ENCODE results near the gene MLPH.

MLPH gene

DNA sequence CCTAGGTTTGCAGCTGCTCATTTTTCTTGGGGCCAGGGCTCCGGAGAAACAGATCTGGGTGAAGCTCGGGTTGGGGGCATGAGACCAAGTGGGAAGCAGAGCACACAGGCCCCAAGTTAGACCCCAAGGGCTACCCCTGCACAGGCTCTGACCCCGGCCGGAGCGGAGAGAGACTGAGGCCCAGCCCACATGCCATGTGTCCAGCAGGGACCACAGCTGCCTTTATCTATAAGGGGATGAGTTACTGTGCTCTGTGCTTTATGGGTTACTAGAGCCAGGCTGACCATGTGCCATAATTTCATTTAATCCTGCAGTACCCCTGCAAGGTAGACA, 49.0 kb downstream of the MLPH start:
- no peak overlapping the region for H2AFZ ChIP-seq (ENCODE audit: low read depth, low read length)
- no peak overlapping the region for H3K4me2 ChIP-seq (ENCODE audit: insufficient read depth, low read length)
- H3K9ac ChIP-seq (ENCODE audit: low read depth, low read length) = no peak overlapping the region
- H3K79me2 ChIP-seq (ENCODE audit: insufficient read depth, low read length) = no peaks in the 10 kb centered on the region
- H3K27ac ChIP-seq (ENCODE audit: low read length) = no peak overlapping the region
- no peaks in the 10 kb centered on the region for H3K27me3 ChIP-seq (ENCODE audit: insufficient read depth, low read length, poor library complexity)
- TF ChIP-seq, protein P1, sequence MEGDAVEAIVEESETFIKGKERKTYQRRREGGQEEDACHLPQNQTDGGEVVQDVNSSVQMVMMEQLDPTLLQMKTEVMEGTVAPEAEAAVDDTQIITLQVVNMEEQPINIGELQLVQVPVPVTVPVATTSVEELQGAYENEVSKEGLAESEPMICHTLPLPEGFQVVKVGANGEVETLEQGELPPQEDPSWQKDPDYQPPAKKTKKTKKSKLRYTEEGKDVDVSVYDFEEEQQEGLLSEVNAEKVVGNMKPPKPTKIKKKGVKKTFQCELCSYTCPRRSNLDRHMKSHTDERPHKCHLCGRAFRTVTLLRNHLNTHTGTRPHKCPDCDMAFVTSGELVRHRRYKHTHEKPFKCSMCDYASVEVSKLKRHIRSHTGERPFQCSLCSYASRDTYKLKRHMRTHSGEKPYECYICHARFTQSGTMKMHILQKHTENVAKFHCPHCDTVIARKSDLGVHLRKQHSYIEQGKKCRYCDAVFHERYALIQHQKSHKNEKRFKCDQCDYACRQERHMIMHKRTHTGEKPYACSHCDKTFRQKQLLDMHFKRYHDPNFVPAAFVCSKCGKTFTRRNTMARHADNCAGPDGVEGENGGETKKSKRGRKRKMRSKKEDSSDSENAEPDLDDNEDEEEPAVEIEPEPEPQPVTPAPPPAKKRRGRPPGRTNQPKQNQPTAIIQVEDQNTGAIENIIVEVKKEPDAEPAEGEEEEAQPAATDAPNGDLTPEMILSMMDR (IDR thresholded peaks at IDR 0.05; ENCODE audit: borderline replicate concordance, extremely low read depth, low read length, poor library complexity, severe bottlenecking) = no peak
- no peak for TF ChIP-seq EZH2 (IDR thresholded peaks at IDR 0.05; ENCODE audit: borderline replicate concordance, low read depth, low read length, severe bottlenecking)
- H3K9me3 ChIP-seq (ENCODE audit: insufficient read depth, low read length, severe bottlenecking) = no peaks in the 10 kb centered on the region
- H3K4me1 ChIP-seq (ENCODE audit: insufficient read depth, low read length) = no peaks in the 10 kb centered on the region
- no peaks in the 10 kb centered on the region for H4K20me1 ChIP-seq (ENCODE audit: insufficient read depth, low read length)
- no peak overlapping the region for H3K4me3 ChIP-seq (ENCODE audit: low read depth in 1 of 2, low read length in 2 of 2)
- no peaks in the 10 kb centered on the region for H3K36me3 ChIP-seq (ENCODE audit: insufficient read depth, low read length)
- DNase-seq = no peak
- no peak for ATAC-seq (ENCODE audit: insufficient read depth, low read depth)

DNA sequence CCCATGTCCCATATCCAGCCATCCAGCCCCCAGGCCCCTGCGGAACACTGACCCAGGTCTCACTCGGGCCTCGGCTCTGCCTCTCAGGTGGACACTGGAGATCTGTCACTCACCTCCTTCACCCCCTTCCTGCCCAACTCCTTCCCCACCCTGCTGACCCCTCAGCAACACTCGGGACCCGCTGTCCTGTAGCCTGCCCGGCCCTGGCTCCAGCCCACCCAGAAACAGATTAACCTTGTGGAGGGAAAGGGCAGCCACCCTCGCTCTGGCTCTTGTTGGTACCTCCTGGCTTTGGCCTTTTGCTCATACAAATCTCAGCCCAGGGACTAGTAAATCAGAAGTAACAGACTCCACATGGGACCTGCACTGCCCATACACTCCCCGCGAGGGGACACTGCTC, 49.6 kb downstream of the MLPH start:
- Histone ChIP-seq H3K36me3 (ENCODE audit: insufficient read depth, low read length) (no peaks in the 10 kb centered on the region), H4K20me1 (ENCODE audit: insufficient read depth, low read length) (no peaks in the 10 kb centered on the region), H3K4me2 (ENCODE audit: insufficient read depth, low read length) (no peak overlapping the region), H2AFZ (ENCODE audit: low read depth, low read length) (no peak overlapping the region), H3K4me1 (ENCODE audit: insufficient read depth, low read length) (no peaks in the 10 kb centered on the region), H3K4me3 (ENCODE audit: low read depth in 1 of 2, low read length in 2 of 2) (no peak overlapping the region), H3K79me2 (ENCODE audit: insufficient read depth, low read length) (no peaks in the 10 kb centered on the region), H3K27me3 (ENCODE audit: insufficient read depth, low read length, poor library complexity) (no peaks in the 10 kb centered on the region), H3K9ac (ENCODE audit: low read depth, low read length) (no peak overlapping the region), H3K9me3 (ENCODE audit: insufficient read depth, low read length, severe bottlenecking) (no peaks in the 10 kb centered on the region), H3K27ac (ENCODE audit: low read length) (no peak overlapping the region)
- DNase-seq (no peak), ATAC-seq (ENCODE audit: insufficient read depth, low read depth) (no peak)
- TF ChIP-seq, protein P1 (IDR thresholded peaks at IDR 0.05; ENCODE audit: borderline replicate concordance, extremely low read depth, low read length, poor library complexity, severe bottlenecking) = no peak
- TF ChIP-seq EZH2 (IDR thresholded peaks at IDR 0.05; ENCODE audit: borderline replicate concordance, low read depth, low read length, severe bottlenecking) = no peak

DNA sequence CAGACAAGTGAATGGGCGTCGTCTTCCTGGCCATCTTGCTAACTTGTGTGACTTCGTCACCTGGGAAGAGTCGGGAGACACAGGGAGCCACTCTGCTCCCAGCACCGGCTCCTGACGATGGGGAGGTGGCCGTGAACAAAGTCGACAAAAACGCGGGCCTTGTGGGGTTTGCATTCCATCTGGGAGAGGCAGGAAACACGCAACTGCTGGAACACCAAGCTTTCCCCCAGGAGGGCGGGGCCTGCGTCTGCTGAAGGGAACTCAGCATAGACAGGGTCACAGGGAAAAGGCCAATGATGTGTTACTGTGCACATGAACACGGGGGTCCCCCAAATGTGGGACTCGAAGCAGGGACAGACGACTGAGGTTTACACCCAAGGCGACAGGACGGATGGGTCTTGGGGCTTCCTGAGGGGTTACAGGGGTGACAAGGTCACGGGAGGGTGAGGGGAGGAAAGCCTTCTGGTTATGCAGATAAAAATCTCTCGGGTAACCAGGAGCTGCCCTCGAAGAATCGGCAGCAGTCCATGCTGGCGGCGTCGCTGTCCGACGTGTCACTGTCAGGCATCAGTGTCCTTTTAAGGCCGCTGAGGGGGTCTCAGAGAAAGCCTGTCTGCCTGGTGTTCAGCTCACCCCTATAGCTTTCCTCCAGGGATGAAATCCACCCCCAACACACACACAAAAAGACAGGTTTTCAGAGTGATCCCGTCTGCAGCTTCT, 51.1 kb downstream of the MLPH start:
- H3K27ac ChIP-seq (ENCODE audit: low read length) = no peak overlapping the region
- ATAC-seq (ENCODE audit: insufficient read depth, low read depth) (no peak), DNase-seq (no peak)
- no peaks in the 10 kb centered on the region for H3K36me3 ChIP-seq (ENCODE audit: insufficient read depth, low read length)
- no peaks in the 10 kb centered on the region for H3K9me3 ChIP-seq (ENCODE audit: insufficient read depth, low read length, severe bottlenecking)
- no peak overlapping the region for H3K9ac ChIP-seq (ENCODE audit: low read depth, low read length)
- no peak for TF ChIP-seq EZH2 (IDR thresholded peaks at IDR 0.05; ENCODE audit: borderline replicate concordance, low read depth, low read length, severe bottlenecking)
- TF ChIP-seq, protein P1 (IDR thresholded peaks at IDR 0.05; ENCODE audit: borderline replicate concordance, extremely low read depth, low read length, poor library complexity, severe bottlenecking) = no peak
- H3K4me2 ChIP-seq (ENCODE audit: insufficient read depth, low read length) = no peak overlapping the region
- H2AFZ ChIP-seq (ENCODE audit: low read depth, low read length) = no peak overlapping the region
- H3K4me1 ChIP-seq (ENCODE audit: insufficient read depth, low read length) = no peaks in the 10 kb centered on the region
- no peaks in the 10 kb centered on the region for H3K79me2 ChIP-seq (ENCODE audit: insufficient read depth, low read length)
- H3K4me3 ChIP-seq (ENCODE audit: low read depth in 1 of 2, low read length in 2 of 2) = no peak overlapping the region
- no peaks in the 10 kb centered on the region for H3K27me3 ChIP-seq (ENCODE audit: insufficient read depth, low read length, poor library complexity)
- no peaks in the 10 kb centered on the region for H4K20me1 ChIP-seq (ENCODE audit: insufficient read depth, low read length)

Measured in DND-41 (cell line).